Suprapubic skin (tissue), 3 donors: Measurements from ENCODE around the gene HES2.

Source experiments
- POLR2A ChIP-seq, 2 donors: fragments of 450-650 bp; IDR thresholded peaks; one replicate each; pipeline ENCODE4 v1.6.1; 2017; ENCODE audit warnings: antibody characterized with exemption in 2 of 2, mild to moderate bottlenecking in 2 of 2, moderate library complexity in 2 of 2
- TF ChIP-seq, protein P1 (sequence below), 2 donors: fragments of 200-600 bp in 1 of 2; fragments of 450-650 bp in 1 of 2; sonication (generic) in 1 of 2; IDR thresholded peaks; one replicate each; pipeline ENCODE4 v1.5.1; 2016 to 2019; ENCODE audit warnings: antibody characterized with exemption in 2 of 2, mild to moderate bottlenecking in 1 of 2, moderate library complexity in 1 of 2

DNA sequence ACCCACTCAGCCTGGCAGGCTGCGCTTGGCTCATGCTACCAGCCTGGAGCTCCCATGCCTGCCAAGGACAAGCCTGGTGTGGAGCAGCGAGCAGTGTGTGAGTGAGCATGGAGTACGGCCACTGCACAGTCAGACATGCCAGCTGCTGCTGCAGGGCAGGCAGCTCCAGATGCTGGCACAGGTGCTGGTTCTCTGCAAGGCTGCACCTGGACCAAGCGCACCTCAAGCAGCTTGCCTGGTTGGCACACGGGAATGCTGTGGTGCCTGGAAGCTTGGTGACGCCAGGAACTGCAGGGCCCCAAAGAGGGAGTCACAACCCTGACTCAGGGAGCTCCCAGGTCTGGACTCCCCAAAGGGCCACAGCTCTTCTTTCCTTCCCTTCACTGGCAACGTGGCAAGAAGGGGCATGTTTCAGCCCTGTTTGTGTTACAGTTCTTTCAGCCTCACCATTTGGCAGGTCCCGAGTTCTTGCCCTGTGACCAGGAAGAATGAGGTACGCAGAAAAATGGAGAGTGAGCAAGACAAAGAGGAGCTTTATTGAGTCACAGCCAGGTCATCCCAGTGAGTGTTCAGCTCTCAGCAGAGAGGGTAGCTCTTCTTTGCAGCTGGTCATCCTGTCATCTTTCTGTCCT, 52.2 kb downstream of the HES2 start:
- TF ChIP-seq, protein P1, sequence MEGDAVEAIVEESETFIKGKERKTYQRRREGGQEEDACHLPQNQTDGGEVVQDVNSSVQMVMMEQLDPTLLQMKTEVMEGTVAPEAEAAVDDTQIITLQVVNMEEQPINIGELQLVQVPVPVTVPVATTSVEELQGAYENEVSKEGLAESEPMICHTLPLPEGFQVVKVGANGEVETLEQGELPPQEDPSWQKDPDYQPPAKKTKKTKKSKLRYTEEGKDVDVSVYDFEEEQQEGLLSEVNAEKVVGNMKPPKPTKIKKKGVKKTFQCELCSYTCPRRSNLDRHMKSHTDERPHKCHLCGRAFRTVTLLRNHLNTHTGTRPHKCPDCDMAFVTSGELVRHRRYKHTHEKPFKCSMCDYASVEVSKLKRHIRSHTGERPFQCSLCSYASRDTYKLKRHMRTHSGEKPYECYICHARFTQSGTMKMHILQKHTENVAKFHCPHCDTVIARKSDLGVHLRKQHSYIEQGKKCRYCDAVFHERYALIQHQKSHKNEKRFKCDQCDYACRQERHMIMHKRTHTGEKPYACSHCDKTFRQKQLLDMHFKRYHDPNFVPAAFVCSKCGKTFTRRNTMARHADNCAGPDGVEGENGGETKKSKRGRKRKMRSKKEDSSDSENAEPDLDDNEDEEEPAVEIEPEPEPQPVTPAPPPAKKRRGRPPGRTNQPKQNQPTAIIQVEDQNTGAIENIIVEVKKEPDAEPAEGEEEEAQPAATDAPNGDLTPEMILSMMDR (IDR thresholded peaks at IDR 0.05) = no peak
- no peak for TF ChIP-seq POLR2A (IDR thresholded peaks at IDR 0.05)
